HepG2 (cell line): ENCODE measurements around the gene IGFL1. TPM values are rescaled to one million over a fixed set of nuclear protein-coding genes. Genes with fewer than 3 reads are reported as not detected.

Source experiments
- ATAC-seq: fragments of 200-7000 bp; cut with Tn5 transposase; 3 replicates; pipeline ENCODE4 v1.9.1; 2020; ENCODE audit warnings: mild to moderate bottlenecking, moderate library complexity
- BruUV-seq: library from RNA; stranded (reverse); fragments of 400-500 nt; replicated peaks from 2 replicates; lab custom pipeline; 2021; lab: Mats Ljungman, UMichigan
- CTCF ChIA-PET: fragments of 300-600 bp; formaldehyde crosslinking; extraction: SDS; loops from one replicate; lab custom pipeline; 2021; ENCODE audit warnings: low total read pairs, inconsistent platforms, low intra/inter-chr PET ratio; lab: Yijun Ruan, JAX
- POLR2A ChIA-PET: fragments of 350-600 bp; sonication (Branson Sonifier 250); formaldehyde crosslinking; loops from one replicate; lab custom pipeline; 2020; ENCODE audit warnings: antibody characterized with exemption, inconsistent platforms; lab: Yijun Ruan, JAX
- DNase-seq: peaks from one replicate; pipeline ENCODE4 v3.0.0-alpha.2; 2015; ENCODE audit warnings: low spot score
- FAIRE-seq: peaks from 3 replicates; lab custom pipeline; 2011; peaks lifted over from hg19 to GRCh38; lab: Jason Lieb, UNC
- H2AFZ ChIP-seq: one replicate; pipeline ENCODE4 v1.6.1; 2011; ENCODE audit warnings: low read length, inconsistent platforms
- H3K27ac ChIP-seq: fragments of 300-600 bp; 3 replicates; pipeline ENCODE4 v1.8.0; 2011; ENCODE audit warnings: mixed run types, mild to moderate bottlenecking, mixed read lengths, low read length, inconsistent platforms; ENCODE audit not compliant: insufficient read depth; ENCODE audit errors: extremely low read length
- H3K27me3 ChIP-seq, 2 experiments: fragments of 200-600 bp in 1 of 2; 2 replicates in 1 of 2; 3 replicates in 1 of 2; pipeline versions ENCODE4 v1.6.0 to v1.8.0; 2011; ENCODE audit warnings: low read length in 2 of 2, mild to moderate bottlenecking in 2 of 2, moderate library complexity in 2 of 2, inconsistent platforms in 1 of 2; ENCODE audit not compliant: insufficient read depth in 2 of 2, control insufficient read depth in 1 of 2
- H3K36me3 ChIP-seq, 2 experiments: fragments of 200-600 bp in 1 of 2; replicated peaks in 1 of 2; 2 replicates in 1 of 2; 3 replicates in 1 of 2; pipeline versions ENCODE4 v1.5.1 to v1.8.0; 2011; ENCODE audit warnings: low read length in 2 of 2, inconsistent platforms in 1 of 2; ENCODE audit not compliant: insufficient read depth in 2 of 2, control insufficient read depth in 1 of 2
- H3K4me1 ChIP-seq: 2 replicates; pipeline ENCODE4 v1.5.1; 2012; ENCODE audit warnings: low read length, inconsistent platforms; ENCODE audit not compliant: insufficient read depth
- H3K4me2 ChIP-seq: 2 replicates; pipeline ENCODE4 v1.6.0; 2011; ENCODE audit warnings: low read depth, low read length, inconsistent platforms
- H3K4me3 ChIP-seq, 3 experiments: fragments of 200-600 bp in 1 of 3; sonication (generic), shearing (Covaris generic) in 1 of 3; replicated peaks in 1 of 3; 2 replicates each; pipeline ENCODE4 v1.5.1; 2011 to 2016; ENCODE audit warnings: low read length in 3 of 3, inconsistent platforms in 2 of 3, low read depth in 2 of 3, mild to moderate bottlenecking in 2 of 3, control low read depth in 1 of 3, mixed read lengths in 1 of 3; ENCODE audit not compliant: insufficient read depth in 1 of 3
- H3K79me2 ChIP-seq: one replicate; pipeline ENCODE4 v1.6.1; 2011; ENCODE audit warnings: low read length, inconsistent platforms; ENCODE audit not compliant: insufficient read depth
- H3K9ac ChIP-seq: 2 replicates; pipeline ENCODE4 v1.6.0; 2011; ENCODE audit warnings: mild to moderate bottlenecking, low read depth, low read length, inconsistent platforms; ENCODE audit not compliant: insufficient read depth
- H3K9me3 ChIP-seq: 2 replicates; pipeline ENCODE4 v1.5.1; 2012; ENCODE audit warnings: mild to moderate bottlenecking, low read length
- H4K20me1 ChIP-seq: 2 replicates; pipeline ENCODE4 v1.6.0; 2011; ENCODE audit warnings: inconsistent platforms, mild to moderate bottlenecking, low read length, moderate library complexity; ENCODE audit not compliant: insufficient read depth
- HIVEP1 ChIP-seq: sonication (generic); formaldehyde crosslinking; IDR thresholded peaks from 2 replicates; pipeline ENCODE4 v1.4.0; 2020; ENCODE audit warnings: mild to moderate bottlenecking, missing genetic modification reagents
- HNF1A ChIP-seq, 2 experiments: sonication (generic) in 1 of 2; formaldehyde crosslinking in 1 of 2; IDR thresholded peaks; 2 replicates each; pipeline versions ENCODE4 v1.4.0 to v1.6.1; 2016 to 2020; ENCODE audit warnings: borderline replicate concordance in 1 of 2, low read depth in 1 of 2, mild to moderate bottlenecking in 1 of 2, missing genetic modification reagents in 1 of 2
- HOXA5 ChIP-seq: sonication (generic); formaldehyde crosslinking; IDR thresholded peaks from 2 replicates; pipeline ENCODE4 v1.4.0; 2020; ENCODE audit warnings: missing genetic modification reagents
- MAFK ChIP-seq, 2 experiments: IDR thresholded peaks in 1 of 2; conservative IDR thresholded peaks in 1 of 2; 2 replicates each; pipeline ENCODE4 v1.6.1; 2011; ENCODE audit warnings: improper control_type of control experiment in 2 of 2, low read length in 2 of 2
- MYNN ChIP-seq: sonication (generic); formaldehyde crosslinking; IDR thresholded peaks from 2 replicates; pipeline ENCODE4 v1.4.0; 2020; ENCODE audit warnings: mild to moderate bottlenecking, low read depth, missing genetic modification reagents
- RBAK ChIP-seq: sonication (generic); formaldehyde crosslinking; IDR thresholded peaks from 2 replicates; pipeline ENCODE4 v1.5.1; 2020; ENCODE audit warnings: mild to moderate bottlenecking, missing genetic modification reagents
- SOX13 ChIP-seq, 3 experiments: fragments of 450-650 bp in 1 of 3; sonication (generic) in 1 of 3; formaldehyde crosslinking in 1 of 3; IDR thresholded peaks in 2 of 3; conservative IDR thresholded peaks in 1 of 3; 2 replicates each; pipeline versions ENCODE4 v1.5.0 to v1.6.1; 2016 to 2020; ENCODE audit warnings: antibody characterized with exemption in 1 of 3, mild to moderate bottlenecking in 1 of 3, missing compliant biosample characterization in 1 of 3, missing genetic modification reagents in 1 of 3, moderate library complexity in 1 of 3
- SOX5 ChIP-seq: IDR thresholded peaks from 2 replicates; pipeline ENCODE4 v1.6.1; 2016; ENCODE audit warnings: borderline replicate concordance
- SP140L ChIP-seq: sonication (generic); formaldehyde crosslinking; IDR thresholded peaks from 2 replicates; pipeline ENCODE4 v1.4.0; 2020; ENCODE audit warnings: missing genetic modification reagents, borderline replicate concordance
- WGBS: methylation state at CpG from one replicate; pipeline ENCODE4 v1.1.6; 2017; ENCODE audit warnings: low lambda C conversion rate; 5-methylcytosine and 5-hydroxymethylcytosine counted together
- in situ Hi-C: cut with HindIII; loops from 2 replicates; pipeline ENCODE4 v1.10.0; 2017; ENCODE audit warnings: low pct_unique_long_range_greater_than_20kb; ENCODE audit not compliant: extremely low pct_ligation_motif_present
- intact Hi-C: fragments of 100-400 bp; cut with micrococcal nuclease; formaldehyde crosslinking; loops from one replicate; pipeline ENCODE4 v1.10.0; 2022; ENCODE audit not compliant: unreplicated experiment
- polyA plus RNA-seq, 8 experiments: library from polyadenylated mRNA; depleted of rRNA in 3 of 8; stranded (reverse) in 7 of 8; unstranded in 1 of 8; fragments of >200 nt; fragmentation: Illumina TruSeq in 4 of 8; extraction: Trizol in 4 of 8; gene quantifications; 2 replicates each; pipeline versions ENCODE4 v1.2.1 to v1.2.3, GENCODE V29; 2011 to 2016; ENCODE audit warnings: low read depth in 4 of 8, missing spikeins in 1 of 8, mixed read lengths in 1 of 8; ENCODE audit not compliant: insufficient read depth in 1 of 8
- total RNA-seq, 5 experiments: library from RNA; depleted of rRNA; stranded (reverse); fragments of >200 nt; fragmentation: Illumina TruSeq; extraction: Trizol; gene quantifications; 2 replicates each; pipeline ENCODE4 v1.2.3, GENCODE V29; 2016; ENCODE audit warnings: low read depth in 1 of 5
- TF ChIP-seq, protein P1 (sequence below): sonication (generic); formaldehyde crosslinking; IDR thresholded peaks from 2 replicates; pipeline ENCODE4 v1.4.0; 2020; ENCODE audit warnings: mild to moderate bottlenecking, missing genetic modification reagents, borderline replicate concordance

The IGFL1 gene
- total and polyA plus RNA-seq, 2 of the 13 experiments (the other 11 are each of a cell fraction or from before 2014, with no cell fraction given) = not detected

GRCh38 chr19:46232029-46232428 is 2.5 kb downstream of the IGFL1 start:
- H3K79me2 ChIP-seq = no peaks in the 10 kb centered on the region
- BruUV-seq = no TSS peak
- intact Hi-C loops = no loop called here
- FAIRE-seq = no peak
- H4K20me1 ChIP-seq = no peaks in the 10 kb centered on the region
- no peak overlapping the region for H3K4me2 ChIP-seq
- TF ChIP-seq HIVEP1 (CRISPR knock-in tag) = no peak
- TF ChIP-seq SOX13 (IDR thresholded peaks at IDR 0.05) = no peak
- TF ChIP-seq SOX13 (CRISPR knock-in tag; conservative IDR thresholded peaks at IDR 0.05 in 1 of 2, IDR thresholded peaks at IDR 0.05 in 1 of 2) = no peak
- TF ChIP-seq SOX5 (CRISPR knock-in tag) = no peak
- TF ChIP-seq, protein P1, sequence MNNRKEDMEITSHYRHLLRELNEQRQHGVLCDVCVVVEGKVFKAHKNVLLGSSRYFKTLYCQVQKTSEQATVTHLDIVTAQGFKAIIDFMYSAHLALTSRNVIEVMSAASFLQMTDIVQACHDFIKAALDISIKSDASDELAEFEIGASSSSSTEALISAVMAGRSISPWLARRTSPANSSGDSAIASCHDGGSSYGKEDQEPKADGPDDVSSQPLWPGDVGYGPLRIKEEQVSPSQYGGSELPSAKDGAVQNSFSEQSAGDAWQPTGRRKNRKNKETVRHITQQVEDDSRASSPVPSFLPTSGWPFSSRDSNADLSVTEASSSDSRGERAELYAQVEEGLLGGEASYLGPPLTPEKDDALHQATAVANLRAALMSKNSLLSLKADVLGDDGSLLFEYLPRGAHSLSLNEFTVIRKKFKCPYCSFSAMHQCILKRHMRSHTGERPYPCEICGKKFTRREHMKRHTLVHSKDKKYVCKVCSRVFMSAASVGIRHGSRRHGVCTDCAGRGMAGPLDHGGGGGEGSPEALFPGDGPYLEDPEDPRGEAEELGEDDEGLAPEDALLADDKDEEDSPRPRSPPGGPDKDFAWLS (CRISPR knock-in tag) = no peak
- no peak for TF ChIP-seq HNF1A (IDR thresholded peaks at IDR 0.05; ENCODE audit: low read depth)
- no peak for TF ChIP-seq HNF1A (CRISPR knock-in tag; IDR thresholded peaks at IDR 0.05; ENCODE audit: borderline replicate concordance)
- TF ChIP-seq SP140L (CRISPR knock-in tag) = no peak
- TF ChIP-seq RBAK (CRISPR knock-in tag) = no peak
- TF ChIP-seq MYNN (CRISPR knock-in tag) = no peak
- TF ChIP-seq MAFK (conservative IDR thresholded peaks at IDR 0.05 in 1 of 2, IDR thresholded peaks at IDR 0.05 in 1 of 2; ENCODE audit: low read length in 2 of 2) = no peak
- TF ChIP-seq HOXA5 (CRISPR knock-in tag) = no peak
- TF ChIP-seq, all 625 proteins: peak for 0
- ATAC-seq = no peak
- H3K9me3 ChIP-seq = no peaks in the 10 kb centered on the region
- no peak overlapping the region for H2AFZ ChIP-seq
- WGBS = 18% methylated on average over 10 of the region's 10 CpGs
- H3K4me1 ChIP-seq = no peaks in the 10 kb centered on the region
- no peak overlapping the region for H3K4me3 ChIP-seq
- peaks cover 4 to 16% of the 10 kb centered on the region in 2 experiments for H3K27me3 ChIP-seq
- no peak for DNase-seq
- ChIA-PET POLR2A (no interaction called here), CTCF (no interaction called here)
- H3K27ac ChIP-seq = no peak overlapping the region
- in situ Hi-C loops = no loop called here
- H3K36me3 ChIP-seq = no peaks in the 10 kb centered on the region
- H3K9ac ChIP-seq = no peak overlapping the region
